Measurements from ENCODE around the gene RACK1.
A peak's percentile ranks its signal among the peaks of the same experiment; 100 is the strongest.

RACK1 gene

GRCh38 chr5:181234455-181235306, 9.0 kb downstream of the RACK1 start:
- no peak for DNase-seq (ENCODE audit: extremely low read depth in 1 of 2, low read depth in 1 of 2)

DNA sequence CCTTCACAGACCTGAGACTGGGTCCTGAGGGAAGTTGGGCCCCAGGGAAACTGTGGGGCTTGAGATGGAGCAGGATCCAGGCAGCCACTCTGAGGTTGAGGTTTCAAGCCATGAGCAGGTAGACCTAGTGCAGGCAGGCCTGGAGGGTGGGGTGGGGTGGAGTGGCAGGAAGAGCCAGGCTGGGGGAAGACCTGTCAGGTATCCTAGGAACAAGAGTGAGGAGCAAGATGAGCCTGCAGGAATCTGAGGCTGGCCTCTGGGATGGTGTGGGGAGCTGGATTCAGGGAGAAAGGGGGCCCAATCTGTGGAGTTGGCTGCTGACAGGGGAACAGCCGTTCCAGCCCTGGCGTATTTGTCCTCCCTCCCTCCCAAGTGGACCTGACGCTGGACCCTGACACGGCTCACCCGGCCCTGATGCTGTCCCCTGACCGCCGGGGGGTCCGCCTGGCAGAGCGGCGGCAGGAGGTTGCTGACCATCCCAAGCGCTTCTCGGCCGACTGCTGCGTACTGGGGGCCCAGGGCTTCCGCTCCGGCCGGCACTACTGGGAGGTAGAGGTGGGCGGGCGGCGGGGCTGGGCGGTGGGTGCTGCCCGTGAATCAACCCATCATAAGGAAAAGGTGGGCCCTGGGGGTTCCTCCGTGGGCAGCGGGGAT, 9.8 kb downstream of the RACK1 start:
- no peak for DNase-seq (ENCODE audit: extremely low read depth in 1 of 2, low read depth in 1 of 2)

DNA sequence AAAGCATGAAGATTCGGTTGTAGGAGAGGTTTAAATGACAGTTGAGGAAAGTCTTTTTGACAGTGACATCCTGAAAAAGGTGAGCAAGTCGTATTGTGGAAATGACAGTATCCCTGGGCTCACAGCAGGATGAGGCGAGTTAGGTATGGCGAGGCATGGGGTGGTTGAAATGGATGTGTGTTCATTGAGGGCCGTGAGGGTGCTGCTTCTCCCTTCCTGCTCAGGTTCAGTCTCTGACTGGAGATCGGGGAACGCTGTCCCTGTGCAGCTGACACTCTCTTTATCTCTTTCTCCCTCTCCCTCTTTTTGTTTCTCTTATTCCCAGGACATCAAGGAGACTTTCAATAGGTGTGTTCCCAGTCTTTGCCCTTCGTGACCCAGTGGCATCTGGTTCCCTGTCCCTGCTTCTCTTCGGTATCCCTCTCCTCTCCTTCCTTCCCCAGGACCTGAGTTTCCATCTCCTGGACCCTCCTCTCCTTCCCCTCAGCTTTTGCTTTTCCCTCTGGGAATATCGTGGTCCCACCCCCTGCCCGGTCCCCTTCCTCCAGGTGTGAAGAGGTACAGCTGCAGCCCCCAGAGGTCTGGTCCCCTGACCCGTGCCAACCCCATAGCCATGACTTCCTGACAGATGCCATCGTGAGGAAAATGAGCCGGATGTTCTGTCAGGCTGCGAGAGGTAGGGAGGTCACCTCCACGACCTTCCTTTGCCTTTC, 10.5 kb downstream of the RACK1 start:
- no peak for DNase-seq (ENCODE audit: extremely low read depth in 1 of 2, low read depth in 1 of 2)

- no peak for DNase-seq (ENCODE audit: extremely low read depth in 1 of 2, low read depth in 1 of 2)
These were observed 11.1 kb downstream of the RACK1 start for GRCh38 chr5:181232593-181232992.

DNA sequence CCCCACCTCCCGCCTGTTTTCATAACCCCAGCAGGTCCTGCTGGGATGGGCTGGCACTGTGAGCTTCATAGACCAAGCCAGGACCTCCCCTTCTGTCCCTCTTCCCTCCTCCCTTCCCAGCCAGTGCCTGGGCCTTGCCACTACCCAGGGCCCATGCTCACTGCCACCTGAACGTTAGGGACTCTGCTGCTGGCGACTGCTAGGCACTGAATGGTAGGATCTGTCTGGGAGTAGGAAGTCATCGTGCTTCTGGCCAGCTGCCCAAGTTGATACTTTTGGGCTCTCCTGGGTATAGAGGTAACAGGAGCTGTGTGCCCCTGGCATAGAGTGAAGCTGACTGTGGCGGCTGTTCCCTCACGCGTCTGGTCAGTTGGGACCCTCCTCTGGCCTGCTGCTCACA, 12.3 kb downstream of the RACK1 start:
- no peak for DNase-seq (ENCODE audit: extremely low read depth in 1 of 2, low read depth in 1 of 2)

GRCh38 chr5:181230551-181230950, 13.2 kb downstream of the RACK1 start:
- no peak for DNase-seq (ENCODE audit: extremely low read depth in 1 of 2, low read depth in 1 of 2)

DNA sequence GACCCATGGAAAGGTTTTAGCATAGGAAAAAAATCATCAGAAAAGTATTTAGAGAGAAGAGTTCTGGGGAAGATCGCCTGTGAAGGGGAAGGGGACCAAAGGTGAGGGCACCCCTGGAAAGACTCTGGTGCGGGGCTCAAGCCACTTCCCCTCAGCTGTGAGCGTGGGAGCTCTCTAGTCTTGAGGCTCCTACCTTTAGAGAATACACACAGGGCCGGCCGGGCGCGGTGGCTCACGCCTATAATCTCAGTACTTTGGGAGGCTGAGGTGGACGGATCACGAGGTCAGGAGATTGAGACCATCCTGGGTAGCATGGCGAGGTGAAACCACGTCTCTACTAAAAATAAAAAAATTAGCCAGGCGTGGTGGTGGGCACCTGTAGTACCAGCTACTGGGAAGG, 13.7 kb downstream of the RACK1 start:
- no peak for DNase-seq (ENCODE audit: extremely low read depth in 1 of 2, low read depth in 1 of 2)

DNA sequence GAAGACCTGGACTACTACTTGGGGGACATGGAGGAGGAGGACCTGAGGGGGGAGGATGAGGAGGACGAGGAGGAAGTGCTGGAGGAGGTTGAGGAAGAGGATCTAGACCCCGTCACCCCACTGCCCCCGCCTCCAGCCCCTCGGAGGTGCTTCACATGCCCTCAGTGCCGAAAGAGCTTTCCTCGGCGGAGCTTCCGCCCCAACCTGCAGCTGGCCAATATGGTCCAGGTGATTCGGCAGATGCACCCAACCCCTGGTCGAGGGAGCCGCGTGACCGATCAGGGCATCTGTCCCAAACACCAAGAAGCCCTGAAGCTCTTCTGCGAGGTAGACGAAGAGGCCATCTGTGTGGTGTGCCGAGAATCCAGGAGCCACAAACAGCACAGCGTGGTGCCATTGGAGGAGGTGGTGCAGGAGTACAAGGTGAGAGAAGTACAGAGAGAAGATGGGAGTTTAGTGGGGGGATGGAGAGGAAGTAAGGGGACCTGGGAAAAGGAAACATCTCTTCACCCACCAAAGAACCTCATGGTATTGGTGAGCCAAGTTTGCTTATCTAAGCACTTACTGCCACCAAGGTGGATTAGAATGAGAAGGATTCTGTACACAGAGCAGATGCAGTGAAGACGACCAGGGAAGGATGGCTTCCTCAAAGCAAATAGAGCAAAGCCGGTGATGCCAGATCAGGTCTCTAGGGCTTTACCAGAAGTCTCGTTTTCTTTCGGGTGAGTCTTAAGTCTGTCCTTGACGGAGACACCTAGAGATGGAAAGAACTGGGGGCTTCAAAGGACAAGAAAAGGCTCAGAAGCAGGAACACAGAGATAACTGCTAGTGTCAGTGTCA, 19.1 kb downstream of the RACK1 start:
- DNase-seq (ENCODE audit: extremely low read depth in 1 of 2, low read depth in 1 of 2), result no peak

DNA sequence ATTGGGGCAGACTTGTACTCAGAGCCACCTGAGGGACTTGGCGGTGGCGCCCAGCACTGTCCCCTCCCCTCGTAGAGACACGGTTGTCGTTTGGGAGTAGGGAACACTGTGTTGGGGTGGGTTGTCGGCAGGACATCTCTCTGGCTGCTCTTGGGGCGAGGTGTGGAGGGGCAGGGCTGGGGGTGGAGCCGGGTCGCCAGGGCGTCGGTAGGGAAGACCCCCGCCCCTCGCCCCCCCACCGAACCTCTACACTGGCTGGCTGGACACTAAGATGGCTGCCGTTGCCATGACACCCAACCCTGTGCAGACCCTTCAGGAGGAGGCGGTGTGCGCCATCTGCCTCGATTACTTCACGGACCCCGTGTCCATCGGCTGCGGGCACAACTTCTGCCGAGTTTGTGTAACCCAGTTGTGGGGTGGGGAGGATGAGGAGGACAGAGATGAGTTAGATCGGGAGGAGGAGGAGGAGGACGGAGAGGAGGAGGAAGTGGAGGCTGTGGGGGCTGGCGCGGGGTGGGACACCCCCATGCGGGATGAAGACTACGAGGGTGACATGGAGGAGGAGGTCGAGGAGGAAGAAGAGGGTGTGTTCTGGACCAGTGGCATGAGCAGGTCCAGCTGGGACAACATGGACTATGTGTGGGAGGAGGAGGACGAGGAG, 19.8 kb downstream of the RACK1 start:
- no peak for DNase-seq (ENCODE audit: extremely low read depth in 1 of 2, low read depth in 1 of 2)

- peak; percentile 95 to 96 for DNase-seq (ENCODE audit: extremely low read depth in 1 of 2, low read depth in 1 of 2)
These were observed 20.5 kb downstream of the RACK1 start, which contains the start of gene TRIM41 for GRCh38 chr5:181223058-181223728. TSS of gene TRIM41 (plus strand) at chr5:181223281. CDS start at chr5:181224000, 719 bp downstream.

GRCh38 chr5:181222630-181223057, 21.1 kb downstream of the RACK1 start:
- no peak for DNase-seq (ENCODE audit: extremely low read depth in 1 of 2, low read depth in 1 of 2)

DNA sequence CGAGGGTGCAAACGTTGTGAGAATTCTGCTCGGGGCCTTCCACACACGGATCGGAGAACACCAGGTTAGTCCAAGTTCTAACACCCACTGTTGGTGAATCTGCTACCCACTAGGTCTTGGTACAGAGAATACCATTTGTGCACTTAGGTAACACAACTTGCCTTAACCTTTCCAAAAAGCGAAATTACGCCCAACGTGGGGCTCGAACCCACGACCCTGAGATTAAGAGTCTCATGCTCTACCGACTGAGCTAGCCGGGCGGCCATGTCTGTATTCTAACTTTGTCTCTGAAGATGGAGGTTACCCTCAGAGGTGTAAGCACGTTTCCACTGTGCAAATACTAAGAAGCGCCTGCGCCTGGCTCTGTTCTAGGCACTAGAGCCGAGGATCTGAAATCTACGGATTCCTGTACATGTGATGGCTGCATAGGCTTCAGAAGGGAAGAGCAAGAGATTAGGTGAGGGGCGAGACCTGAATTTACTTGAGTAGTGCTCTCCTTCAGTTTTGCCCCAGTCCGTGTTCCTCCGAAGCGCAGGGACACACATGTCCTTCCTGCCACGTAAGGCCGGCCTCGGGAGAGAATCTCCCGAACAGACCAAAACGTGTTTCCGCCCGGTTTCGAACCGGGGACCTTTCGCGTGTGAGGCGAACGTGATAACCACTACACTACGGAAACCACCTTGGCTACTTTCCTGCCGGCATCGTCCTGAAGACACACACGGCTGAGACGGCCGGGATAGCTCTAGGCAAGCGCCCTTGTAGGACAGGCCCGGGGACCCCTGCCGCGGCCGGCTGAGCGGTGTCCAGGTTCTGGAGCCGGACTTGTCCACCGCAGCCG, 21.7 kb downstream of the RACK1 start:
- peak; percentile 84 to 92 for DNase-seq (ENCODE audit: extremely low read depth in 1 of 2, low read depth in 1 of 2)

GRCh38 chr5:181221105-181221791, 22.5 kb downstream of the RACK1 start:
- peak in 1 of 2 donors; percentile 48 for DNase-seq (ENCODE audit: extremely low read depth in 1 of 2, low read depth in 1 of 2)

GRCh38 chr5:181220178-181220515, 23.6 kb downstream of the RACK1 start:
- DNase-seq (ENCODE audit: extremely low read depth in 1 of 2, low read depth in 1 of 2), result no peak

- DNase-seq (ENCODE audit: extremely low read depth in 1 of 2, low read depth in 1 of 2), result no peak
These were observed 24.2 kb downstream of the RACK1 start for GRCh38 chr5:181219262-181220177.

GRCh38 chr5:181218795-181219124, 24.9 kb downstream of the RACK1 start:
- no peak for DNase-seq (ENCODE audit: extremely low read depth in 1 of 2, low read depth in 1 of 2)

DNA sequence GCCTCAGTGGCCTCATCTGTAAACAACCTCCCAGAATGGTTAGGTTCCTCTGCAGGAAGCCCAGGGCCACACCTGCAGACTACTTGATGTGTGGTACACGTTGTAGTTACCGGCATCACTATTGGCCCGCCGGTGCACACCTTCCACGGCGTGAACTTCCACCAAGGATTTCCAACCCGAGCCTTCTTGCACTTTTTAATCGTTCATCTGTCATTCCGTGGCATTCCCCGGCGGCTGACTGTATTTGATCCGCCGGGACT, 26.0 kb downstream of the RACK1 start:
- DNase-seq (ENCODE audit: extremely low read depth in 1 of 2, low read depth in 1 of 2), result no peak

Data from activated CD8-positive, alpha-beta memory T cell treated with anti-CD3 and anti-CD28 coated beads for 1 hour (primary cell).